GM21515 (cell line): Measurements from ENCODE around the gene MRPL21.

Experiments
- ATAC-seq: cut with Tn5 transposase; IDR thresholded peaks from one replicate; pipeline ENCODE4 v1.9.1; 2021; ENCODE audit not compliant: unreplicated experiment

MRPL21 gene

DNA sequence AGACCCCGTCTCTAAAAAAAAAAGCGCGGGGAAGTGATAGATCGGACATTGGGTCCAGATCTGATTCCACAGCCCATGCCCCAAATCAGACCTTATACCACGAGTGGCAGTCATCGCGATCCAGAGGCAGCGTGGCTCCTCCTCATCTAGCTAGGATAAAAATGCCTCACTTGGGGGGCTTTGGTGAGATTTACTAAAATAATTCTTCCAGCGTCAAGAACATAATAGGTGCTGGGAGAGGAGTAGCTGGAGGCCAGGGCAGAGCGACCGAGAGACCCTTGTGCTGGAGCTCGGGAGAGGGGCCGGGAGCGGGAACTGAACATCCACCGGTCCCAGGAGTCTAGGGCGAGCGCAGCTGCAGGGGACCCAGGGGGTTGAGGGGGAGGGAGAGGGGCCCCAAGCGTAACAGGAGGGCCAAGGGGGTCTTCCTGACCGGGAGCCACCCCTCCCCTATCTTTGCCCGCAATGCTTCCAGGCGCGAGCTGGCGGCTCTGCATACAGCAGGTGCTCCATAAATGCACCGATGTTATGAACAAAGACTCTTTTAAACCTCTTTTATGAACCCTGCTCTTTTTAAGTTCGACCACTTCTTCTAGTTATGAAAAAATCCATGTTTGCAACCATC lies 61.1 kb downstream of the MRPL21 start:
- no peak for ATAC-seq

DNA sequence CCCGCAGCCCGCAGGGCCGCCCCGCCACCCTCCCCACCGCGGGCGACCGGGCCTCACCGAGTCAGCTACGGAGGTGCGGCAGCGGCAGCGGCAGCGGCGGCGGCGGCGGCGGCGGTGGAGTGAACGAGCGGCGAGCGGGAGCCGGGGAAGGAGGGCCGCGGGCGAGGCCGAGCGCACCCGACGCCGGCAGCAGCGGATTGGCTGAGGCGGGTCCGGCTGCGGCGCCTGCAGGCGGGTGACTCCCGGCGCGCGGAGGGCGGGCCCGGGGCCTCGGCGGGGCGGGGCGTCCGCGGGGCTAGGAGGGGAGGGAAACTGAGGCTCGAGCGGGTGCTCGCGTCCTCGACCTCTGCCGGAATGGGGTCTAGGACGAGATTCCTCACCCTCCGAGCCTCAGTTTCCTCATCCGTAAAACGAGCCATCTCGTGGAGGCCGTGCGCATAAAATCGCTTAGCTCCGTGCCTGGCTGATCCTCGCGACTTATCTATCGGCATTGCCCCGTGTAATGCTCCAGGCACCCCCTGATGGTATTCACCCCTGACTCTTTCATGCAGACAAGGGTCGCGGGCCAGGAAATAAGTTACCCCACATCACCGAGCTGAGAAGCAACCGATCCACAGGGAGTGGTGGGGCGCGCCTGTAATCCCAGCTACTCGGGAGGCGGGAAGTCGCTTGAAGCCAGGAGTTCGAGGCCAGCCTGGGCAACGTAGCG lies 61.8 kb downstream of the MRPL21 start, which contains the start of gene CPT1A:
Gene CPT1A, minus strand, starts transcription at position 199 of the 709 bp plus-strand sequence. CDS start 26,442 bp downstream, outside the sequence.
- peak; percentile 34 for ATAC-seq
